Uterus (tissue), 2 donors: ENCODE data around the gene OR2T29.
"Not testable (repeated sequence)": the region's sequence is repeated elsewhere in the genome, so short reads cannot be mapped to it uniquely, and the experiment has no call there.

Experiments used
- CTCF ChIP-seq, 4 experiments: fragments of 200-600 bp in 2 of 4; fragments of 450-650 bp in 2 of 4; sonication (generic) in 2 of 4; IDR thresholded peaks; one replicate each; pipeline ENCODE4 v1.5.1; 2016 to 2019; ENCODE audit warnings: antibody characterized with exemption in 4 of 4, mild to moderate bottlenecking in 2 of 4, moderate library complexity in 1 of 4
- POLR2A ChIP-seq, 2 donors: fragments of 450-650 bp; IDR thresholded peaks; one replicate each; pipeline ENCODE4 v1.6.1; 2016; ENCODE audit warnings: antibody characterized with exemption in 2 of 2, mild to moderate bottlenecking in 1 of 2, moderate library complexity in 1 of 2

DNA sequence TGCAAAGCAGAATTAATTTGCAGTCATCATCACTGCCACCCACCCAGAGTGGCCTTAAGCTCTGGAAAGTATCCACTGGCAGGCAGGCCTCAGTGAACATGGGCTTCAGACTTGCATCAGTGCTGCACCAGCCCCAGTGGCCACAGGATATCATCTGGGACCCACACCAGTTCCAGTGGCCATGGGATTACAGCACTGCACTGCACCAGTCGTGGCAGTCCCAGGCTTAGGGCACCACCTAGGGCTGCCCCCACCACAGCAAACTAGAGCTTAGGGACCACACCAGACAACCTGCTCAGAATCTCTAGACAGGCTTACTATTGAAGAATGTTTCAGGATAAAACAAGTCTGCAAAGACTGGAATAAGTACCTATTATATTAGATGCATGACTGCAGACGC, 15.2 kb downstream of the OR2T29 start:
- TF ChIP-seq CTCF, POLR2A (IDR thresholded peaks at IDR 0.05): not testable (repeated sequence)
